Measurements from ENCODE around the gene PCSK6.
"Not testable (repeated sequence)": the region's sequence is repeated elsewhere in the genome, so short reads cannot be mapped to it uniquely, and the experiment has no call there.

The PCSK6 gene

GRCh38 chr15:101294731-101295606 is 194.5 kb downstream of the PCSK6 start, which contains the start of gene SNRPA1:
TSS of gene SNRPA1 (minus strand) at chr15:101295248. CDS start at chr15:101295178, 70 bp downstream.
- peak within 1 kb of the TSS; percentile 97 for H3K4me2 ChIP-seq (ENCODE audit: low read depth, low read length, poor library complexity, severe bottlenecking)
- peaks cover 51% of the 10 kb centered on the region for H3K79me2 ChIP-seq (ENCODE audit: insufficient read depth, low read length)
- H3K4me3 ChIP-seq (ENCODE audit: insufficient read depth, low read length, poor library complexity, severe bottlenecking): peak within 1 kb of the TSS; percentile 90
- peaks cover 24% of the 10 kb centered on the region for H4K20me1 ChIP-seq (ENCODE audit: low read depth, low read length)
- peak within 1 kb of the TSS; percentile 89 for H3K9ac ChIP-seq (ENCODE audit: low read length)
- H3K27me3 ChIP-seq (ENCODE audit: low read length): no peaks in the 10 kb centered on the region
- peaks cover 29% of the 10 kb centered on the region for H3F3A ChIP-seq (ENCODE audit: insufficient read depth)
- H2AFZ ChIP-seq (ENCODE audit: low read depth, low read length, severe bottlenecking): peak within 1 kb of the TSS; percentile 89
- H3K9me2 ChIP-seq (replicated peaks; ENCODE audit: insufficient read depth, low read length): no peaks in the 10 kb centered on the region
- peak within 1 kb of the TSS; percentile 82 for H3K27ac ChIP-seq (ENCODE audit: low read depth, low read length)
- peaks cover 18% of the 10 kb centered on the region for H3K36me3 ChIP-seq (ENCODE audit: low read length)
- TF ChIP-seq CTCF (IDR thresholded peaks at IDR 0.05; ENCODE audit: insufficient read depth, low read length, poor library complexity, severe bottlenecking) (no peak), EZH2phosphoT487 (conservative IDR thresholded peaks at IDR 0.05; ENCODE audit: low read length) (no peak)
- H3K9me3 ChIP-seq (ENCODE audit: insufficient read depth, low read length): peaks cover 7% of the 10 kb centered on the region; the same call in 1 of the 2 replicates

- H3K9ac ChIP-seq (ENCODE audit: low read length): peak overlapping the region; percentile 89
- H3K4me2 ChIP-seq (ENCODE audit: low read depth, low read length, poor library complexity, severe bottlenecking): peak overlapping the region; percentile 97
- no peak overlapping the region for H2AFZ ChIP-seq (ENCODE audit: low read depth, low read length, severe bottlenecking)
- no peaks in the 10 kb centered on the region for H3K9me2 ChIP-seq (replicated peaks; ENCODE audit: insufficient read depth, low read length)
- H3K79me2 ChIP-seq (ENCODE audit: insufficient read depth, low read length): peaks cover 69% of the 10 kb centered on the region
- H3K9me3 ChIP-seq (ENCODE audit: insufficient read depth, low read length): peaks cover 7% of the 10 kb centered on the region; the same call in 1 of the 2 replicates
- H3K36me3 ChIP-seq (ENCODE audit: low read length): peaks cover 30% of the 10 kb centered on the region
- H4K20me1 ChIP-seq (ENCODE audit: low read depth, low read length): peaks cover 28% of the 10 kb centered on the region
- TF ChIP-seq CTCF (IDR thresholded peaks at IDR 0.05; ENCODE audit: insufficient read depth, low read length, poor library complexity, severe bottlenecking) (no peak), EZH2phosphoT487 (conservative IDR thresholded peaks at IDR 0.05; ENCODE audit: low read length) (no peak)
- no peaks in the 10 kb centered on the region for H3K27me3 ChIP-seq (ENCODE audit: low read length)
- H3F3A ChIP-seq (ENCODE audit: insufficient read depth): peaks cover 31% of the 10 kb centered on the region
- H3K4me3 ChIP-seq (ENCODE audit: insufficient read depth, low read length, poor library complexity, severe bottlenecking): peak overlapping the region; percentile 90
- H3K27ac ChIP-seq (ENCODE audit: low read depth, low read length): peak overlapping the region; percentile 6; the same call in 1 of the 2 replicates
These were observed 196.4 kb downstream of the PCSK6 start for GRCh38 chr15:101293122-101293521.

- Histone ChIP-seq H3K36me3 (ENCODE audit: low read length) (peaks cover 64% of the 10 kb centered on the region), H3K79me2 (ENCODE audit: insufficient read depth, low read length) (peaks cover 71% of the 10 kb centered on the region), H4K20me1 (ENCODE audit: low read depth, low read length) (peaks cover 39% of the 10 kb centered on the region), H3K4me2 (ENCODE audit: low read depth, low read length, poor library complexity, severe bottlenecking) (no peak overlapping the region), H3K9ac (ENCODE audit: low read length) (no peak overlapping the region), H3K27ac (ENCODE audit: low read depth, low read length) (no peak overlapping the region), H2AFZ (ENCODE audit: low read depth, low read length, severe bottlenecking) (no peak overlapping the region), H3K4me3 (ENCODE audit: insufficient read depth, low read length, poor library complexity, severe bottlenecking) (no peak overlapping the region), H3K9me3 (ENCODE audit: insufficient read depth, low read length) (no peaks in the 10 kb centered on the region), H3K9me2 (replicated peaks; ENCODE audit: insufficient read depth, low read length) (no peaks in the 10 kb centered on the region), H3K27me3 (ENCODE audit: low read length) (no peaks in the 10 kb centered on the region), H3F3A (ENCODE audit: insufficient read depth) (peaks cover 25% of the 10 kb centered on the region)
- TF ChIP-seq CTCF (IDR thresholded peaks at IDR 0.05; ENCODE audit: insufficient read depth, low read length, poor library complexity, severe bottlenecking) (peak; percentile 65), EZH2phosphoT487 (conservative IDR thresholded peaks at IDR 0.05; ENCODE audit: low read length) (no peak)
These were observed 200.5 kb downstream of the PCSK6 start for GRCh38 chr15:101288905-101289513.

GRCh38 chr15:101287342-101287741 is 202.2 kb downstream of the PCSK6 start:
- Histone ChIP-seq H4K20me1 (ENCODE audit: low read depth, low read length) (peaks cover 27% of the 10 kb centered on the region), H3F3A (ENCODE audit: insufficient read depth) (peaks cover 27% of the 10 kb centered on the region), H3K36me3 (ENCODE audit: low read length) (peaks cover 68% of the 10 kb centered on the region), H3K79me2 (ENCODE audit: insufficient read depth, low read length) (peaks cover 54% of the 10 kb centered on the region)
- not testable (repeated sequence) for H3K9me2 ChIP-seq (replicated peaks; ENCODE audit: insufficient read depth, low read length); H3K27ac ChIP-seq (ENCODE audit: low read depth, low read length); H3K27me3 ChIP-seq (ENCODE audit: low read length); H3K4me3 ChIP-seq (ENCODE audit: insufficient read depth, low read length, poor library complexity, severe bottlenecking); H2AFZ ChIP-seq (ENCODE audit: low read depth, low read length, severe bottlenecking); H3K4me2 ChIP-seq (ENCODE audit: low read depth, low read length, poor library complexity, severe bottlenecking); H3K9ac ChIP-seq (ENCODE audit: low read length); H3K9me3 ChIP-seq (ENCODE audit: insufficient read depth, low read length)
